Stimulated activated CD8-positive, alpha-beta memory T cell treated with anti-CD3 and anti-CD28 coated beads, Interleukin-15, amount 100 ng/mL, for 24 hours (primary cell): Measurements from ENCODE around the gene MRPS31.
A peak's percentile ranks its signal among the peaks of the same experiment; 100 is the strongest.
"Not testable (repeated sequence)": the region's sequence is repeated elsewhere in the genome, so short reads cannot be mapped to it uniquely, and the experiment has no call there.

ENCODE experiments used
- DNase-seq: peaks from one replicate; pipeline ENCODE4 v3.0.0-alpha.2; 2020; ENCODE audit warnings: low read depth

MRPS31 gene

GRCh38 chr13:40789275-40790153, 18.5 kb upstream of the MRPS31 start, which contains the start of gene SLC25A15:
SLC25A15 (plus strand) TSS chr13:40789611; CDS start chr13:40793227, 3,616 bp downstream.
- DNase-seq: peak; percentile 50

- not testable (repeated sequence) for DNase-seq
Measured at GRCh38 chr13:40788540-40789274, 17.7 kb upstream of the MRPS31 start.

GRCh38 chr13:40787062-40787461, 16.1 kb upstream of the MRPS31 start:
- DNase-seq: no peak

GRCh38 chr13:40786568-40786996, 15.6 kb upstream of the MRPS31 start:
- DNase-seq: no peak

GRCh38 chr13:40784540-40784939, 13.6 kb upstream of the MRPS31 start:
- DNase-seq: no peak

- not testable (repeated sequence) for DNase-seq
Measured at GRCh38 chr13:40782971-40783370, 12.0 kb upstream of the MRPS31 start.

GRCh38 chr13:40781717-40782116, 10.7 kb upstream of the MRPS31 start:
- no peak for DNase-seq

GRCh38 chr13:40780822-40781401, 9.9 kb upstream of the MRPS31 start:
- DNase-seq: no peak

GRCh38 chr13:40779796-40780285, 8.9 kb upstream of the MRPS31 start:
- no peak for DNase-seq

GRCh38 chr13:40779049-40779448, 8.1 kb upstream of the MRPS31 start:
- DNase-seq: no peak

- DNase-seq: no peak
Measured at GRCh38 chr13:40777809-40778175, 6.8 kb upstream of the MRPS31 start.

- no peak for DNase-seq
Measured at GRCh38 chr13:40777166-40777808, 6.3 kb upstream of the MRPS31 start.

- DNase-seq: no peak
Measured at GRCh38 chr13:40776681-40777165, 5.7 kb upstream of the MRPS31 start.

- no peak for DNase-seq
Measured at GRCh38 chr13:40776232-40776631, 5.2 kb upstream of the MRPS31 start.

- no peak for DNase-seq
Measured at GRCh38 chr13:40774672-40775071, 3.7 kb upstream of the MRPS31 start.

GRCh38 chr13:40772765-40773473, 1.9 kb upstream of the MRPS31 start:
- no peak for DNase-seq

GRCh38 chr13:40770609-40770933, 419 bp downstream of the MRPS31 start:
- DNase-seq: no peak

GRCh38 chr13:40769970-40770369, 1.0 kb downstream of the MRPS31 start:
- no peak for DNase-seq

GRCh38 chr13:40765602-40766001, 5.4 kb downstream of the MRPS31 start:
- DNase-seq: no peak

- no peak for DNase-seq
Measured at GRCh38 chr13:40764587-40765403, 6.2 kb downstream of the MRPS31 start.

GRCh38 chr13:40762849-40763248, 8.1 kb downstream of the MRPS31 start:
- no peak for DNase-seq
